ENCODE measurements around the gene TRPV3. TPM values are rescaled to one million over a fixed set of nuclear protein-coding genes. Genes with fewer than 3 reads are reported as not detected.

The TRPV3 gene
- total and polyA plus RNA-seq, 5 donors from 2014 or later = 0.06 to 0.25 TPM; not detected in 3

- Mint-ChIP-seq H3K27ac (no peak overlapping the region), H3K9me3 (peaks cover 0 to 6% (median 3%) of the 10 kb centered on the region in 7 donors), H3K4me1 (no peaks in the 10 kb centered on the region), H3K27me3 (peaks cover 5% of the 10 kb centered on the region), H3K36me3 (no peaks in the 10 kb centered on the region), H3K4me3 (no peak overlapping the region)
- Histone ChIP-seq H3K27me3 (ENCODE audit: control insufficient read depth, insufficient read depth, low read length) (no peaks in the 10 kb centered on the region), H3K4me1 (ENCODE audit: control insufficient read depth, insufficient read depth, low read length, poor library complexity, severe bottlenecking) (no peaks in the 10 kb centered on the region), H3K36me3 (ENCODE audit: control insufficient read depth, insufficient read depth, low read length) (no peaks in the 10 kb centered on the region), H3K9me3 (ENCODE audit: control insufficient read depth in 2 of 2, low read length in 2 of 2) (no peaks in the 10 kb centered on the region), H3K27ac (ENCODE audit: insufficient read depth, low read length, poor library complexity, severe bottlenecking) (no peak overlapping the region), H3K4me3 (ENCODE audit: low read depth, low read length) (no peak overlapping the region)
- DNase-seq (no peak), ATAC-seq (ENCODE audit: low read depth in 2 of 2) (no peak)
Observed at GRCh38 chr17:3511852-3512504, 45.6 kb downstream of the TRPV3 start.

GRCh38 chr17:3510090-3510489 lies 47.5 kb downstream of the TRPV3 start:
- Mint-ChIP-seq H3K4me1 (no peaks in the 10 kb centered on the region), H3K36me3 (no peaks in the 10 kb centered on the region), H3K9me3 (peaks cover 0 to 6% (median 3%) of the 10 kb centered on the region in 7 donors), H3K27ac (no peak overlapping the region), H3K4me3 (no peak overlapping the region), H3K27me3 (peaks cover 11% of the 10 kb centered on the region)
- Histone ChIP-seq H3K9me3 (ENCODE audit: control insufficient read depth in 2 of 2, low read length in 2 of 2) (no peaks in the 10 kb centered on the region), H3K27me3 (ENCODE audit: control insufficient read depth, insufficient read depth, low read length) (no peaks in the 10 kb centered on the region), H3K4me1 (ENCODE audit: control insufficient read depth, insufficient read depth, low read length, poor library complexity, severe bottlenecking) (no peaks in the 10 kb centered on the region), H3K36me3 (ENCODE audit: control insufficient read depth, insufficient read depth, low read length) (no peaks in the 10 kb centered on the region), H3K27ac (ENCODE audit: insufficient read depth, low read length, poor library complexity, severe bottlenecking) (no peak overlapping the region), H3K4me3 (ENCODE audit: low read depth, low read length) (no peak overlapping the region)
- DNase-seq (no peak), ATAC-seq (ENCODE audit: low read depth in 2 of 2) (no peak)

GRCh38 chr17:3507869-3508268 lies 49.7 kb downstream of the TRPV3 start:
- Histone ChIP-seq H3K36me3 (ENCODE audit: control insufficient read depth, insufficient read depth, low read length) (no peaks in the 10 kb centered on the region), H3K27ac (ENCODE audit: insufficient read depth, low read length, poor library complexity, severe bottlenecking) (no peak overlapping the region), H3K4me1 (ENCODE audit: control insufficient read depth, insufficient read depth, low read length, poor library complexity, severe bottlenecking) (no peaks in the 10 kb centered on the region), H3K27me3 (ENCODE audit: control insufficient read depth, insufficient read depth, low read length) (no peaks in the 10 kb centered on the region), H3K9me3 (ENCODE audit: control insufficient read depth in 2 of 2, low read length in 2 of 2) (no peaks in the 10 kb centered on the region), H3K4me3 (ENCODE audit: low read depth, low read length) (no peak overlapping the region)
- Mint-ChIP-seq H3K9me3 (peaks cover 0 to 6% (median 3%) of the 10 kb centered on the region in 7 donors), H3K27me3 (peaks cover 11% of the 10 kb centered on the region), H3K4me3 (no peak overlapping the region), H3K27ac (no peak overlapping the region), H3K4me1 (no peaks in the 10 kb centered on the region), H3K36me3 (no peaks in the 10 kb centered on the region)
- ATAC-seq (ENCODE audit: low read depth in 2 of 2) = no peak
- DNase-seq = no peak

GRCh38 chr17:3507071-3507470 lies 50.5 kb downstream of the TRPV3 start:
- H3K4me1 Mint-ChIP-seq = no peaks in the 10 kb centered on the region
- Histone ChIP-seq H3K36me3 (ENCODE audit: control insufficient read depth, insufficient read depth, low read length) (no peaks in the 10 kb centered on the region), H3K9me3 (ENCODE audit: control insufficient read depth in 2 of 2, low read length in 2 of 2) (no peaks in the 10 kb centered on the region), H3K4me1 (ENCODE audit: control insufficient read depth, insufficient read depth, low read length, poor library complexity, severe bottlenecking) (no peaks in the 10 kb centered on the region), H3K27ac (ENCODE audit: insufficient read depth, low read length, poor library complexity, severe bottlenecking) (no peak overlapping the region), H3K27me3 (ENCODE audit: control insufficient read depth, insufficient read depth, low read length) (no peaks in the 10 kb centered on the region), H3K4me3 (ENCODE audit: low read depth, low read length) (no peak overlapping the region)
- H3K9me3 Mint-ChIP-seq = peaks cover 0 to 6% (median 3%) of the 10 kb centered on the region in 7 donors
- DNase-seq = no peak
- no peak overlapping the region for H3K27ac Mint-ChIP-seq
- no peak for ATAC-seq (ENCODE audit: low read depth in 2 of 2)
- H3K27me3 Mint-ChIP-seq = peaks cover 11% of the 10 kb centered on the region
- no peak overlapping the region for H3K4me3 Mint-ChIP-seq
- H3K36me3 Mint-ChIP-seq = no peaks in the 10 kb centered on the region

GRCh38 chr17:3506054-3506453 lies 51.6 kb downstream of the TRPV3 start:
- DNase-seq = no peak
- Mint-ChIP-seq H3K27me3 (peaks cover 11% of the 10 kb centered on the region), H3K4me1 (no peaks in the 10 kb centered on the region), H3K9me3 (peaks cover 0 to 6% (median 0%) of the 10 kb centered on the region in 7 donors), H3K4me3 (no peak overlapping the region), H3K27ac (no peak overlapping the region), H3K36me3 (no peaks in the 10 kb centered on the region)
- Histone ChIP-seq H3K4me1 (ENCODE audit: control insufficient read depth, insufficient read depth, low read length, poor library complexity, severe bottlenecking) (no peaks in the 10 kb centered on the region), H3K27ac (ENCODE audit: insufficient read depth, low read length, poor library complexity, severe bottlenecking) (no peak overlapping the region), H3K9me3 (ENCODE audit: control insufficient read depth in 2 of 2, low read length in 2 of 2) (no peaks in the 10 kb centered on the region), H3K27me3 (ENCODE audit: control insufficient read depth, insufficient read depth, low read length) (no peaks in the 10 kb centered on the region), H3K4me3 (ENCODE audit: low read depth, low read length) (no peak overlapping the region), H3K36me3 (ENCODE audit: control insufficient read depth, insufficient read depth, low read length) (no peaks in the 10 kb centered on the region)
- ATAC-seq (ENCODE audit: low read depth in 2 of 2) = no peak

GRCh38 chr17:3505008-3505407 lies 52.6 kb downstream of the TRPV3 start:
- H3K4me3 ChIP-seq (ENCODE audit: low read depth, low read length) = no peak overlapping the region
- peaks cover 11% of the 10 kb centered on the region for H3K27me3 Mint-ChIP-seq
- H3K27ac Mint-ChIP-seq = no peak overlapping the region
- H3K36me3 Mint-ChIP-seq = no peaks in the 10 kb centered on the region
- peaks cover 0 to 6% (median 0%) of the 10 kb centered on the region in 7 donors for H3K9me3 Mint-ChIP-seq
- no peak overlapping the region for H3K4me3 Mint-ChIP-seq
- no peaks in the 10 kb centered on the region for H3K9me3 ChIP-seq (ENCODE audit: control insufficient read depth in 2 of 2, low read length in 2 of 2)
- H3K4me1 Mint-ChIP-seq = no peaks in the 10 kb centered on the region
- ATAC-seq (ENCODE audit: low read depth in 2 of 2) = no peak
- H3K36me3 ChIP-seq (ENCODE audit: control insufficient read depth, insufficient read depth, low read length) = no peaks in the 10 kb centered on the region
- no peaks in the 10 kb centered on the region for H3K27me3 ChIP-seq (ENCODE audit: control insufficient read depth, insufficient read depth, low read length)
- H3K27ac ChIP-seq (ENCODE audit: insufficient read depth, low read length, poor library complexity, severe bottlenecking) = no peak overlapping the region
- no peaks in the 10 kb centered on the region for H3K4me1 ChIP-seq (ENCODE audit: control insufficient read depth, insufficient read depth, low read length, poor library complexity, severe bottlenecking)
- DNase-seq = no peak

GRCh38 chr17:3503285-3503684 lies 54.3 kb downstream of the TRPV3 start:
- Histone ChIP-seq H3K4me3 (ENCODE audit: low read depth, low read length) (no peak overlapping the region), H3K4me1 (ENCODE audit: control insufficient read depth, insufficient read depth, low read length, poor library complexity, severe bottlenecking) (no peaks in the 10 kb centered on the region), H3K9me3 (ENCODE audit: control insufficient read depth in 2 of 2, low read length in 2 of 2) (no peaks in the 10 kb centered on the region), H3K27ac (ENCODE audit: insufficient read depth, low read length, poor library complexity, severe bottlenecking) (no peak overlapping the region), H3K27me3 (ENCODE audit: control insufficient read depth, insufficient read depth, low read length) (no peaks in the 10 kb centered on the region), H3K36me3 (ENCODE audit: control insufficient read depth, insufficient read depth, low read length) (no peaks in the 10 kb centered on the region)
- ATAC-seq (ENCODE audit: low read depth in 2 of 2) (no peak), DNase-seq (no peak)
- Mint-ChIP-seq H3K4me1 (no peaks in the 10 kb centered on the region), H3K36me3 (no peaks in the 10 kb centered on the region), H3K9me3 (no peaks in the 10 kb centered on the region), H3K27me3 (peaks cover 15% of the 10 kb centered on the region), H3K27ac (no peak overlapping the region), H3K4me3 (no peak overlapping the region)

GRCh38 chr17:3502466-3502865 lies 55.1 kb downstream of the TRPV3 start:
- Histone ChIP-seq H3K36me3 (ENCODE audit: control insufficient read depth, insufficient read depth, low read length) (no peaks in the 10 kb centered on the region), H3K27ac (ENCODE audit: insufficient read depth, low read length, poor library complexity, severe bottlenecking) (no peak overlapping the region), H3K27me3 (ENCODE audit: control insufficient read depth, insufficient read depth, low read length) (no peaks in the 10 kb centered on the region), H3K4me1 (ENCODE audit: control insufficient read depth, insufficient read depth, low read length, poor library complexity, severe bottlenecking) (no peaks in the 10 kb centered on the region), H3K9me3 (ENCODE audit: control insufficient read depth in 2 of 2, low read length in 2 of 2) (no peaks in the 10 kb centered on the region), H3K4me3 (ENCODE audit: low read depth, low read length) (no peak overlapping the region)
- ATAC-seq (ENCODE audit: low read depth in 2 of 2) (no peak), DNase-seq (no peak)
- Mint-ChIP-seq H3K36me3 (no peaks in the 10 kb centered on the region), H3K27ac (no peak overlapping the region), H3K4me1 (no peaks in the 10 kb centered on the region), H3K27me3 (peaks cover 12% of the 10 kb centered on the region), H3K9me3 (no peaks in the 10 kb centered on the region), H3K4me3 (no peak overlapping the region)

Data from CD4-positive, CD25-positive, alpha-beta regulatory T cell (primary cell).